Endothelial cell of umbilical vein (primary cell): ENCODE results near the gene CDH22. TPM values are rescaled to one million over a fixed set of nuclear protein-coding genes. Genes with fewer than 3 reads are reported as not detected.

Experiments
- BruUV-seq: library from RNA; stranded (reverse); fragments of 400-500 nt; replicated peaks from 2 replicates; lab custom pipeline; 2021; lab: Mats Ljungman, UMichigan
- CTCF ChIA-PET: fragments of 300-600, 350-600 bp; sonication (Branson Sonifier 250); formaldehyde crosslinking; loops from one replicate; lab custom pipeline; 2021; ENCODE audit warnings: antibody characterized with exemption, inconsistent platforms; lab: Charles Lee
- POLR2A ChIA-PET: fragments of 300-600, 350-600 bp; sonication (Branson Sonifier 250); formaldehyde crosslinking; loops from one replicate; lab custom pipeline; 2021; ENCODE audit warnings: antibody characterized with exemption, inconsistent platforms; lab: Charles Lee
- DNase-seq: peaks from one replicate; pipeline ENCODE4 v3.0.0-alpha.2; 2011; ENCODE audit warnings: low read depth, low spot score
- FAIRE-seq: peaks from 2 replicates; lab custom pipeline; 2011; peaks lifted over from hg19 to GRCh38; lab: Jason Lieb, UNC
- H2AFZ ChIP-seq: 2 replicates; pipeline ENCODE4 v1.6.0; 2012; ENCODE audit warnings: low read depth, low read length, control low read depth, inconsistent platforms
- H3K27ac ChIP-seq: 2 replicates; pipeline ENCODE4 v1.5.1; 2011; ENCODE audit warnings: low read depth, mild to moderate bottlenecking, control low read depth, low read length, moderate library complexity; ENCODE audit not compliant: insufficient read depth
- H3K27me3 ChIP-seq, 2 experiments: 2 replicates each; pipeline versions ENCODE4 v1.6.0 to v1.6.1; 2011; ENCODE audit warnings: low read length in 2 of 2, mixed read lengths in 1 of 2; ENCODE audit not compliant: control insufficient read depth in 2 of 2, insufficient read depth in 2 of 2
- H3K36me3 ChIP-seq, 2 experiments: 2 replicates in 1 of 2; 3 replicates in 1 of 2; pipeline ENCODE4 v1.5.1; 2011; ENCODE audit warnings: low read length in 2 of 2, mild to moderate bottlenecking in 1 of 2, moderate library complexity in 1 of 2; ENCODE audit not compliant: control insufficient read depth in 2 of 2, insufficient read depth in 2 of 2; ENCODE audit errors: extremely low read depth in 1 of 2
- H3K4me1 ChIP-seq: 3 replicates; pipeline ENCODE4 v1.5.1; 2011; ENCODE audit warnings: mild to moderate bottlenecking, low read length; ENCODE audit not compliant: control insufficient read depth, insufficient read depth; ENCODE audit errors: extremely low read depth
- H3K4me2 ChIP-seq: 2 replicates; pipeline ENCODE4 v1.6.1; 2011; ENCODE audit warnings: low read length, control low read depth, mixed read lengths; ENCODE audit not compliant: insufficient read depth
- H3K4me3 ChIP-seq, 3 experiments: fragments of 200-600 bp in 1 of 3; sonication (generic), shearing (Covaris generic) in 1 of 3; replicated peaks in 1 of 3; 2 replicates each; pipeline ENCODE4 v1.5.1; 2011 to 2016; ENCODE audit warnings: control low read depth in 3 of 3, low read length in 3 of 3, mild to moderate bottlenecking in 2 of 3, inconsistent platforms in 1 of 3, low read depth in 1 of 3, moderate library complexity in 1 of 3; ENCODE audit not compliant: insufficient read depth in 1 of 3
- H3K79me2 ChIP-seq: 2 replicates; pipeline ENCODE4 v1.6.0; 2012; ENCODE audit warnings: low read length, inconsistent platforms; ENCODE audit not compliant: control insufficient read depth, insufficient read depth
- H3K9ac ChIP-seq: replicated peaks from 2 replicates; pipeline ENCODE3; 2011; ENCODE audit warnings: low read length, control low read depth; ENCODE audit not compliant: insufficient read depth; ENCODE audit errors: extremely low read depth
- H3K9me1 ChIP-seq: replicated peaks from 3 replicates; pipeline ENCODE4 v1.6.0; 2011; ENCODE audit warnings: mild to moderate bottlenecking, low read length; ENCODE audit not compliant: control insufficient read depth, insufficient read depth; ENCODE audit errors: extremely low read depth
- H3K9me3 ChIP-seq: replicated peaks from 2 replicates; pipeline ENCODE4 v1.5.1; 2012; ENCODE audit warnings: low read length, inconsistent platforms; ENCODE audit not compliant: control insufficient read depth, insufficient read depth
- H4K20me1 ChIP-seq: replicated peaks from 2 replicates; pipeline ENCODE3; 2011; ENCODE audit warnings: mild to moderate bottlenecking, low read length; ENCODE audit not compliant: control insufficient read depth, insufficient read depth; ENCODE audit errors: extremely low read depth
- CTCF ChIP-seq, 2 donors: IDR thresholded peaks; 1 replicate in 1 of 2; 2 replicates in 1 of 2; pipeline ENCODE4 v1.5.1; 2011; ENCODE audit warnings: low read length in 2 of 2, mild to moderate bottlenecking in 2 of 2, moderate library complexity in 2 of 2, control low read depth in 1 of 2, inconsistent platforms in 1 of 2, low read depth in 1 of 2; ENCODE audit not compliant: insufficient read depth in 1 of 2; ENCODE audit errors: extremely low read depth in 1 of 2
- EZH2 ChIP-seq: IDR thresholded peaks from 2 replicates; pipeline ENCODE4 v1.6.1; 2012; ENCODE audit warnings: borderline replicate concordance, low read depth, mild to moderate bottlenecking, moderate library complexity, low read length, inconsistent platforms; ENCODE audit not compliant: severe bottlenecking
- FOS ChIP-seq: IDR thresholded peaks from 2 replicates; pipeline ENCODE4 v1.6.1; 2011; ENCODE audit warnings: mild to moderate bottlenecking, low read length, moderate library complexity, borderline replicate concordance; ENCODE audit not compliant: insufficient read depth
- GATA2 ChIP-seq: IDR thresholded peaks from 2 replicates; pipeline ENCODE4 v1.7.0; 2011; ENCODE audit warnings: low read depth, mild to moderate bottlenecking, moderate library complexity, mixed read lengths, low read length; ENCODE audit not compliant: insufficient read length, insufficient read depth
- JUN ChIP-seq: IDR thresholded peaks from 2 replicates; pipeline ENCODE4 v1.6.1; 2011; ENCODE audit warnings: borderline replicate concordance, low read depth; ENCODE audit not compliant: insufficient read length, insufficient read depth
- MYC ChIP-seq: IDR thresholded peaks from one replicate; pipeline ENCODE4 v1.6.1; 2011; ENCODE audit warnings: mild to moderate bottlenecking, low read depth, low read length
- POLR2A ChIP-seq: IDR thresholded peaks from 2 replicates; pipeline ENCODE4 v1.6.1; 2012; ENCODE audit warnings: low read depth, mild to moderate bottlenecking, control low read depth, low read length
- POLR2AphosphoS5 ChIP-seq: IDR thresholded peaks from 2 replicates; pipeline ENCODE4 v1.6.1; 2012; ENCODE audit warnings: low read depth, mild to moderate bottlenecking, control low read depth, low read length, moderate library complexity; ENCODE audit not compliant: insufficient read depth
- dilution Hi-C: fragments of 300-500 bp; cut with MboI; formaldehyde crosslinking; loops from one replicate; pipeline ENCODE4 v1.15.0; 2019; ENCODE audit warnings: low sequenced_read_pairs; ENCODE audit not compliant: extremely low pct_ligation_motif_present
- intact Hi-C: fragments of 100-400 bp; cut with micrococcal nuclease; formaldehyde crosslinking; loops from one replicate; pipeline ENCODE4 v1.10.0; 2022
- polyA plus RNA-seq, 4 experiments: library from polyadenylated mRNA; depleted of rRNA in 3 of 4; stranded (reverse) in 3 of 4; unstranded in 1 of 4; fragments of >200 nt; gene quantifications; 2 replicates each; pipeline versions ENCODE4 v1.2.1 to v1.2.3, GENCODE V29; 2011 to 2012; ENCODE audit warnings: missing spikeins in 1 of 4
- total RNA-seq: library from RNA; stranded (reverse); gene quantifications from 2 replicates; pipeline ENCODE4 v1.2.3, GENCODE V29; 2021
- TF ChIP-seq, protein P1 (sequence below): IDR thresholded peaks from 2 replicates; pipeline ENCODE4 v1.6.1; 2011; ENCODE audit not compliant: insufficient read depth, insufficient read length

The CDH22 gene
- total and polyA plus RNA-seq, 2 donors (not counting 3 experiments of a cell fraction or from before 2014, with no cell fraction given): not detected

- Histone ChIP-seq H3K9me1 (no peaks in the 10 kb centered on the region), H4K20me1 (no peaks in the 10 kb centered on the region), H2AFZ (no peak overlapping the region), H3K4me1 (no peaks in the 10 kb centered on the region), H3K27me3 (peaks cover 57 to 61% of the 10 kb centered on the region in 2 experiments), H3K27ac (no peak overlapping the region), H3K9ac (no peak overlapping the region), H3K79me2 (no peaks in the 10 kb centered on the region), H3K4me3 (no peak overlapping the region), H3K36me3 (no peaks in the 10 kb centered on the region), H3K4me2 (no peak overlapping the region), H3K9me3 (no peaks in the 10 kb centered on the region)
- POLR2A ChIA-PET: no interaction called here
- DNase-seq (no peak), FAIRE-seq (no peak)
- intact Hi-C loops (no loop called here), dilution Hi-C loops (no loop called here)
- BruUV-seq: no TSS peak
- CTCF ChIA-PET: no interaction called here
- TF ChIP-seq GATA2: no peak
- no peak for TF ChIP-seq CTCF (IDR thresholded peaks at IDR 0.05; ENCODE audit: extremely low read depth in 1 of 2, insufficient read depth in 1 of 2, low read depth in 1 of 2, low read length in 2 of 2)
- no peak for TF ChIP-seq JUN
- TF ChIP-seq POLR2A: no peak
- no peak for TF ChIP-seq POLR2AphosphoS5
- TF ChIP-seq EZH2: no peak
- no peak for TF ChIP-seq FOS
- TF ChIP-seq MYC: no peak
- TF ChIP-seq, protein P1, sequence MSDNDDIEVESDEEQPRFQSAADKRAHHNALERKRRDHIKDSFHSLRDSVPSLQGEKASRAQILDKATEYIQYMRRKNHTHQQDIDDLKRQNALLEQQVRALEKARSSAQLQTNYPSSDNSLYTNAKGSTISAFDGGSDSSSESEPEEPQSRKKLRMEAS: no peak
These were observed 4.9 kb upstream of the CDH22 start for GRCh38 chr20:46312945-46313861.
